Activated B cell treated with CpG ODN at 0.5 μM for 24 hours (primary cell): Measurements from ENCODE around the gene CFAP141. TPM values are rescaled to one million over a fixed set of nuclear protein-coding genes. Genes with fewer than 3 reads are reported as not detected.
"Not testable (repeated sequence)": the region's sequence is repeated elsewhere in the genome, so short reads cannot be mapped to it uniquely, and the experiment has no call there.

Experiments
- ATAC-seq: fragments of 200-7000 bp; cut with Tn5 transposase; one replicate; pipeline ENCODE4 v1.10.0; 2021; ENCODE audit warnings: low read depth, mild to moderate bottlenecking, moderate library complexity
- CTCF ChIA-PET: fragments of 350-600 bp; sonication (Branson Sonifier 250); formaldehyde crosslinking; loops from one replicate; lab custom pipeline; 2021; ENCODE audit warnings: antibody characterized with exemption; lab: Charles Lee
- POLR2A ChIA-PET: fragments of 350-600 bp; sonication (Branson Sonifier 250); formaldehyde crosslinking; loops from one replicate; lab custom pipeline; 2021; ENCODE audit warnings: antibody characterized with exemption; lab: Charles Lee
- DNase-seq: peaks from one replicate; pipeline ENCODE4 v3.0.0; 2022
- H3K27ac Mint-ChIP-seq: one replicate; pipeline ENCODE4 v1.8.0; 2020; ENCODE audit warnings: mixed read lengths
- H3K27me3 Mint-ChIP-seq: one replicate; pipeline ENCODE4 v1.8.0; 2021; ENCODE audit warnings: mixed read lengths
- H3K36me3 Mint-ChIP-seq: one replicate; pipeline ENCODE4 v1.8.0; 2021; ENCODE audit warnings: low read depth, mixed read lengths
- H3K4me1 Mint-ChIP-seq: one replicate; pipeline ENCODE4 v1.8.0; 2021; ENCODE audit warnings: mixed read lengths
- H3K4me3 Mint-ChIP-seq: one replicate; pipeline ENCODE4 v1.8.0; 2020; ENCODE audit warnings: mild to moderate bottlenecking, mixed read lengths
- H3K9me3 Mint-ChIP-seq: one replicate; pipeline ENCODE4 v1.8.0; 2020; ENCODE audit warnings: mixed read lengths
- CTCF ChIP-seq: fragments of 200-600 bp; IDR thresholded peaks from one replicate; pipeline ENCODE4 v1.8.0; 2022; ENCODE audit warnings: antibody characterized with exemption, mild to moderate bottlenecking
- intact Hi-C: fragments of 100-400 bp; cut with micrococcal nuclease; formaldehyde crosslinking; loops from one replicate; pipeline ENCODE4 v1.15.1; 2024
- total RNA-seq: library from RNA; stranded (reverse); gene quantifications from 2 replicates; pipeline ENCODE4 v1.2.3, GENCODE V29; 2022

Gene CFAP141
- total RNA-seq, 1 donor from 2014 or later, result not detected

- Mint-ChIP-seq H3K27me3 (no peaks in the 10 kb centered on the region), H3K27ac (peak overlapping the region; percentile 42), H3K4me1 (peaks cover 1% of the 10 kb centered on the region), H3K9me3 (no peaks in the 10 kb centered on the region), H3K36me3 (peaks cover 72% of the 10 kb centered on the region), H3K4me3 (no peak overlapping the region)
- ATAC-seq, result no peak
- no peak for DNase-seq
- CTCF ChIA-PET, result no interaction called here
- intact Hi-C loops, result no loop called here
- no peak for TF ChIP-seq CTCF
- POLR2A ChIA-PET, result interaction anchor here (0.6 kb wide), 1 partner anchor 233 kb away, joined by 5 read pairs; no protein-coding TSS in a partner anchor
These were observed 2.7 kb upstream of the CFAP141 start for GRCh38 chr1:154208677-154209388.

- Mint-ChIP-seq H3K4me1 (no peaks in the 10 kb centered on the region), H3K9me3 (no peaks in the 10 kb centered on the region), H3K36me3 (peaks cover 57% of the 10 kb centered on the region), H3K27me3 (no peaks in the 10 kb centered on the region), H3K4me3 (no peak overlapping the region), H3K27ac (no peak overlapping the region)
- intact Hi-C loops, result no loop called here
- no peak for ATAC-seq
- ChIA-PET POLR2A (interaction anchor here (0.7 kb wide), 1 partner anchor 9 kb away, joined by 5 read pairs; no protein-coding TSS in a partner anchor), CTCF (no interaction called here)
- DNase-seq, result no peak
- no peak for TF ChIP-seq CTCF
These were observed 1.1 kb upstream of the CFAP141 start for GRCh38 chr1:154207262-154207661.

- DNase-seq, intact Hi-C loops, H3K27me3 Mint-ChIP-seq, CTCF ChIA-PET, H3K4me1 Mint-ChIP-seq, POLR2A ChIA-PET, ATAC-seq, H3K9me3 Mint-ChIP-seq, H3K4me3 Mint-ChIP-seq, H3K27ac Mint-ChIP-seq: not testable (repeated sequence)
- H3K36me3 Mint-ChIP-seq, result peaks cover 46% of the 10 kb centered on the region
These were observed 355 bp downstream of the CFAP141 start for GRCh38 chr1:154205778-154206177.

- ChIA-PET CTCF (interaction anchor here (0.8 to 3.1 kb wide), 12 partner anchors 19 to 403 kb away, joined by 3 to 24 read pairs (median 3); partner anchors contain the start of gene HAX1), POLR2A (interaction anchor here (0.5 to 2.1 kb wide), 7 partner anchors 17 to 774 kb away, joined by 3 to 6 read pairs (median 3); partner anchors contain the start of gene UBAP2L)
- H3K4me3 Mint-ChIP-seq, result no peak overlapping the region
- no peaks in the 10 kb centered on the region for H3K36me3 Mint-ChIP-seq
- DNase-seq (no peak), ATAC-seq (no peak)
- no peaks in the 10 kb centered on the region for H3K9me3 Mint-ChIP-seq
- intact Hi-C loops, result loop anchor here (1.0 kb wide), 2 partner anchors 73 to 136 kb away; partner anchors contain the start of gene HAX1
- no peaks in the 10 kb centered on the region for H3K4me1 Mint-ChIP-seq
- no peak for TF ChIP-seq CTCF
- no peaks in the 10 kb centered on the region for H3K27me3 Mint-ChIP-seq
- no peak overlapping the region for H3K27ac Mint-ChIP-seq
These were observed 6.6 kb downstream of the CFAP141 start for GRCh38 chr1:154199563-154199879.

GRCh38 chr1:154198756-154199562, 7.2 kb downstream of the CFAP141 start:
- intact Hi-C loops, result loop anchor here (1.0 kb wide), 2 partner anchors 73 to 136 kb away; partner anchors contain the start of gene HAX1
- no peaks in the 10 kb centered on the region for H3K36me3 Mint-ChIP-seq
- no peak overlapping the region for H3K27ac Mint-ChIP-seq
- H3K9me3 Mint-ChIP-seq, result no peaks in the 10 kb centered on the region
- H3K4me1 Mint-ChIP-seq, result no peaks in the 10 kb centered on the region
- peak; percentile 75 for ATAC-seq
- POLR2A ChIA-PET, result interaction anchor here (0.5 to 2.1 kb wide), 8 partner anchors 17 to 775 kb away, joined by 3 to 6 read pairs (median 3); partner anchors contain the start of gene UBAP2L
- TF ChIP-seq CTCF, result no peak
- DNase-seq, result no peak
- no peak overlapping the region for H3K4me3 Mint-ChIP-seq
- CTCF ChIA-PET, result interaction anchor here (0.8 to 3.1 kb wide), 13 partner anchors 18 to 402 kb away, joined by 3 to 24 read pairs (median 3); partner anchors contain the start of gene HAX1
- H3K27me3 Mint-ChIP-seq, result peaks cover 3% of the 10 kb centered on the region
